HCT116 (cell line): Measurements from ENCODE around the gene CCN5. TPM values are rescaled to one million over a fixed set of nuclear protein-coding genes. Genes with fewer than 3 reads are reported as not detected.
"Not testable (repeated sequence)": the region's sequence is repeated elsewhere in the genome, so short reads cannot be mapped to it uniquely, and the experiment has no call there.

ENCODE experiments used
- ATAC-seq: fragments of 200-7000 bp; cut with Tn5 transposase; 2 replicates; pipeline ENCODE4 v1.9.1; 2020; ENCODE audit warnings: mild to moderate bottlenecking, moderate library complexity
- BruUV-seq: library from RNA; stranded (reverse); fragments of 400-500 nt; replicated peaks from 2 replicates; lab custom pipeline; 2021; lab: Mats Ljungman, UMichigan
- CTCF ChIA-PET: fragments of 300-600 bp; sonication (Branson Sonifier 250); formaldehyde crosslinking; loops from one replicate; lab custom pipeline; 2021; ENCODE audit warnings: antibody characterized with exemption; lab: Charles Lee
- POLR2A ChIA-PET: fragments of 300-600, 350-600 bp; sonication (Branson Sonifier 250); formaldehyde crosslinking; loops from one replicate; lab custom pipeline; 2021; ENCODE audit warnings: antibody characterized with exemption; lab: Charles Lee
- RAD21 ChIA-PET, 2 experiments: fragments of 300-600 bp; sonication (Branson Sonifier 250); formaldehyde crosslinking; loops; one replicate each; lab custom pipeline; 2023; ENCODE audit warnings: low total read pairs in 2 of 2; ENCODE audit not compliant: uncharacterized antibody in 2 of 2, unreplicated experiment in 2 of 2, low non-redundant PET in 1 of 2; lab: Charles Lee
- DNase-seq: peaks from one replicate; pipeline ENCODE4 v3.0.0-alpha.2; 2010; ENCODE audit warnings: low read depth, low spot score
- H2AFZ ChIP-seq: fragments of 200-600 bp; shearing (Covaris generic), sonication (generic); 2 replicates; pipeline ENCODE4 v1.6.1; 2017; ENCODE audit warnings: low read depth, mixed run types, mixed read lengths, antibody characterized with exemption, low read length; ENCODE audit not compliant: poor library complexity, severe bottlenecking
- H3K27ac ChIP-seq: 2 replicates; pipeline ENCODE4 v1.5.1; 2012; ENCODE audit warnings: low read depth, low read length
- H3K27me3 ChIP-seq: fragments of 200-600 bp; sonication (generic); 2 replicates; pipeline ENCODE4 v1.6.1; 2016; ENCODE audit warnings: mixed run types, low read length, mixed read lengths; ENCODE audit not compliant: insufficient read depth
- H3K36me3 ChIP-seq, 2 experiments: fragments of 200-500 bp in 1 of 2; fragments of 200-600 bp in 1 of 2; sonication (Bioruptor generic) in 1 of 2; sonication (generic) in 1 of 2; 2 replicates each; pipeline versions ENCODE4 v1.5.1 to v1.6.1; 2014 to 2016; ENCODE audit warnings: low read length in 2 of 2, inconsistent platforms in 1 of 2, mixed read lengths in 1 of 2, mixed run types in 1 of 2; ENCODE audit not compliant: insufficient read depth in 2 of 2, control insufficient read depth in 1 of 2
- H3K4me1 ChIP-seq, 2 experiments: fragments of 200-600 bp in 1 of 2; sonication (generic) in 1 of 2; 2 replicates each; pipeline versions ENCODE4 v1.5.1 to v1.6.1; 2012 to 2017; ENCODE audit warnings: low read length in 2 of 2, inconsistent platforms in 1 of 2, mild to moderate bottlenecking in 1 of 2, mixed read lengths in 1 of 2, mixed run types in 1 of 2, moderate library complexity in 1 of 2; ENCODE audit not compliant: insufficient read depth in 2 of 2, control insufficient read depth in 1 of 2
- H3K4me2 ChIP-seq: fragments of 200-600 bp; sonication (generic); 2 replicates; pipeline ENCODE4 v1.6.1; 2017; ENCODE audit warnings: mixed run types, low read length, mixed read lengths
- H3K4me3 ChIP-seq, 2 experiments: fragments of 200-600 bp in 1 of 2; sonication (generic) in 1 of 2; replicated peaks in 1 of 2; 2 replicates each; pipeline ENCODE4 v1.5.1; 2011 to 2016; ENCODE audit warnings: low read length in 2 of 2, control low read depth in 1 of 2, low read depth in 1 of 2, mild to moderate bottlenecking in 1 of 2, mixed read lengths in 1 of 2, mixed run types in 1 of 2
- H3K79me2 ChIP-seq: fragments of 200-600 bp; sonication (generic); 2 replicates; pipeline ENCODE4 v1.6.1; 2017; ENCODE audit warnings: mild to moderate bottlenecking, mixed run types, low read length, moderate library complexity, mixed read lengths; ENCODE audit not compliant: insufficient read depth
- H3K9ac ChIP-seq: fragments of 200-600 bp; sonication (generic); 2 replicates; pipeline ENCODE4 v1.6.1; 2016; ENCODE audit warnings: low read length, mixed read lengths
- H3K9me2 ChIP-seq: fragments of 200-600 bp; sonication (generic), shearing (Covaris generic); 2 replicates; pipeline ENCODE4 v1.6.1; 2017; ENCODE audit warnings: mixed run types, mild to moderate bottlenecking, moderate library complexity; ENCODE audit not compliant: insufficient read depth
- H3K9me3 ChIP-seq, 2 experiments: fragments of 200-500 bp in 1 of 2; fragments of 200-600 bp in 1 of 2; sonication (Bioruptor generic) in 1 of 2; sonication (generic) in 1 of 2; 2 replicates each; pipeline ENCODE4 v1.6.1; 2014 to 2017; ENCODE audit warnings: low read length in 2 of 2, mixed read lengths in 2 of 2, inconsistent platforms in 1 of 2, low read depth in 1 of 2, mild to moderate bottlenecking in 1 of 2, mixed run types in 1 of 2, moderate library complexity in 1 of 2; ENCODE audit not compliant: control insufficient read depth in 1 of 2, insufficient read depth in 1 of 2
- H4K20me1 ChIP-seq: fragments of 200-600 bp; sonication (generic), shearing (Covaris generic); 2 replicates; pipeline ENCODE4 v1.6.1; 2017; ENCODE audit warnings: mixed run types, mild to moderate bottlenecking, moderate library complexity; ENCODE audit not compliant: insufficient read depth
- intact Hi-C: fragments of 100-400 bp; cut with micrococcal nuclease; formaldehyde crosslinking; loops from 2 replicates; pipeline ENCODE4 v1.10.0; 2022
- total RNA-seq: library from RNA; stranded (reverse); gene quantifications from one replicate; pipeline ENCODE4 v1.2.1, GENCODE V29; 2021; ENCODE audit not compliant: unreplicated experiment
- TF ChIP-seq, protein P1 (sequence below): IDR thresholded peaks from 2 replicates; pipeline ENCODE4 v1.6.1; 2012
- TF ChIP-seq, protein P2 (sequence below), 3 experiments: fragments of 200-600 bp in 1 of 3; sonication (generic) in 1 of 3; IDR thresholded peaks in 2 of 3; conservative IDR thresholded peaks in 1 of 3; 2 replicates each; pipeline ENCODE4 v1.5.1; 2012 to 2017; ENCODE audit warnings: low read depth in 2 of 3, low read length in 2 of 3, antibody characterized with exemption in 1 of 3, borderline replicate concordance in 1 of 3, control low read depth in 1 of 3, mild to moderate bottlenecking in 1 of 3, mixed read lengths in 1 of 3, mixed run types in 1 of 3, moderate library complexity in 1 of 3; ENCODE audit not compliant: insufficient read depth in 1 of 3

Gene CCN5
- total RNA-seq, 1 experiment from 2014 or later = 0.20 TPM

DNA sequence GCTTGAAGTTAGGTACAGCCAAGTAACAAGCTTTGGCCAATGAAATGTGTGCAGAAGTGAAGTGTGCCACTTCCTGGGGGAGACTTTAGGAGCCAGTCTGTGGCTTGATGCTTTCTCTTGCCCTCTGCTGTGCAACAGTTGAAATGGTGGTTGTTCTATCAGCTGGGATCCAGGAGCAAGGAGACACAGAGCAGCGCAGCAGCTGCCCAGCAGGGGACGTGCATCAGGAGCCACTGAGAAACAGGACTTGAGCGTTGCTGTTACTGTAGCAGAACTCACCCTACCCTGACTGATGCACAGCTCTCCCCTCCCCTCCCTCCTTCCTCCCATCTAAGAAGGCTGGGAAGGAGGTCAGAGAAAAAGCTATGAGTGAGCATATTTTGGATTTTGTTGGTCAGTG, 18.9 kb upstream of the CCN5 start:
- Histone ChIP-seq H3K79me2 (no peaks in the 10 kb centered on the region), H3K36me3 (no peaks in the 10 kb centered on the region), H3K9ac (no peak overlapping the region), H3K27ac (no peak overlapping the region), H3K4me2 (no peak overlapping the region), H3K9me2 (no peaks in the 10 kb centered on the region), H3K4me3 (no peak overlapping the region), H3K9me3 (peaks cover 0 to 5% of the 10 kb centered on the region in 2 experiments; a peak in 1 of 4 replicates), H3K27me3 (0 out of 2 replicates have a peak, but pooled peaks cover 4% of the 10 kb centered on the region), H2AFZ (no peak overlapping the region), H3K4me1 (peaks cover 25% of the 10 kb centered on the region in 2 experiments), H4K20me1 (no peaks in the 10 kb centered on the region)
- TF ChIP-seq, protein P1, sequence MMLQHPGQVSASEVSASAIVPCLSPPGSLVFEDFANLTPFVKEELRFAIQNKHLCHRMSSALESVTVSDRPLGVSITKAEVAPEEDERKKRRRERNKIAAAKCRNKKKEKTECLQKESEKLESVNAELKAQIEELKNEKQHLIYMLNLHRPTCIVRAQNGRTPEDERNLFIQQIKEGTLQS = no peak
- TF ChIP-seq, protein P2, sequence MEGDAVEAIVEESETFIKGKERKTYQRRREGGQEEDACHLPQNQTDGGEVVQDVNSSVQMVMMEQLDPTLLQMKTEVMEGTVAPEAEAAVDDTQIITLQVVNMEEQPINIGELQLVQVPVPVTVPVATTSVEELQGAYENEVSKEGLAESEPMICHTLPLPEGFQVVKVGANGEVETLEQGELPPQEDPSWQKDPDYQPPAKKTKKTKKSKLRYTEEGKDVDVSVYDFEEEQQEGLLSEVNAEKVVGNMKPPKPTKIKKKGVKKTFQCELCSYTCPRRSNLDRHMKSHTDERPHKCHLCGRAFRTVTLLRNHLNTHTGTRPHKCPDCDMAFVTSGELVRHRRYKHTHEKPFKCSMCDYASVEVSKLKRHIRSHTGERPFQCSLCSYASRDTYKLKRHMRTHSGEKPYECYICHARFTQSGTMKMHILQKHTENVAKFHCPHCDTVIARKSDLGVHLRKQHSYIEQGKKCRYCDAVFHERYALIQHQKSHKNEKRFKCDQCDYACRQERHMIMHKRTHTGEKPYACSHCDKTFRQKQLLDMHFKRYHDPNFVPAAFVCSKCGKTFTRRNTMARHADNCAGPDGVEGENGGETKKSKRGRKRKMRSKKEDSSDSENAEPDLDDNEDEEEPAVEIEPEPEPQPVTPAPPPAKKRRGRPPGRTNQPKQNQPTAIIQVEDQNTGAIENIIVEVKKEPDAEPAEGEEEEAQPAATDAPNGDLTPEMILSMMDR (IDR thresholded peaks at IDR 0.05 in 2 of 3, conservative IDR thresholded peaks at IDR 0.05 in 1 of 3; ENCODE audit: borderline replicate concordance in 1 of 3, insufficient read depth in 1 of 3, low read depth in 2 of 3, low read length in 2 of 3) = peak in 1 of 3 experiments; percentile 26; a peak in 2 of 6 replicates
- BruUV-seq = no TSS peak
- intact Hi-C loops = no loop called here
- RAD21 ChIA-PET = no interaction called here
- ATAC-seq (no peak), DNase-seq (no peak)
- CTCF ChIA-PET = no interaction called here
- POLR2A ChIA-PET = no interaction called here

DNA sequence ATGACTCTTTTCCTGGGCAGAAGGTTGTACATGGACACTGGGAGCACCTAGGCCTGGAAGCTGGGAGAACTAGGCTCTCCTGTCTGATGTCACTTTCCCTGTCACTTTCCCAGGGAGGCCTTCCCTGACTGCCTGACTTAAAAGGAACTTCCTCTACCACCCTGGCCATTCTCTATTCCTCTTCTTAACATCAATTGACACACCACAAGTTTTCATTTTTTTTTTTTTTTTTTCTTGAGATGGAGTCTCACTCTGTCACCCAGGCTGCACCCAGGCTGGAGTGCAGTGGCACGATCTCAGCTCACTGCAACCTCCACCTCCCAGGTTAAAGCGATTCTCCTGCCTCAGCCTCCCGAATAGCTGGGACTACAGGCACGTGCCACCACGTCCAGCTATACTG, 18.1 kb upstream of the CCN5 start:
- H3K9ac ChIP-seq, H4K20me1 ChIP-seq, H3K9me3 ChIP-seq, H3K27me3 ChIP-seq, CTCF ChIA-PET, H2AFZ ChIP-seq, H3K36me3 ChIP-seq, POLR2A ChIA-PET, H3K9me2 ChIP-seq, DNase-seq, H3K4me2 ChIP-seq, H3K27ac ChIP-seq, ATAC-seq, intact Hi-C loops, H3K4me3 ChIP-seq, BruUV-seq, H3K79me2 ChIP-seq: not testable (repeated sequence)
- RAD21 ChIA-PET = interaction anchor here in 1 of 2 experiments (0.6 kb wide), 1 partner anchor 12 kb away, joined by 3 read pairs; no protein-coding TSS in a partner anchor
- peaks cover 29% of the 10 kb centered on the region in 2 experiments for H3K4me1 ChIP-seq
